BE2C (cell line): Measurements from ENCODE around the gene SELENOK. TPM values are rescaled to one million over a fixed set of nuclear protein-coding genes. Genes with fewer than 3 reads are reported as not detected.

Experiments
- DNase-seq: peaks from one replicate; pipeline ENCODE4 v3.0.0-alpha.2; 2020
- H3K27me3 ChIP-seq: fragments of 250-450 bp; sonication (Bioruptor Pico); 2 replicates; pipeline ENCODE4 v1.5.1; 2020; ENCODE audit warnings: mild to moderate bottlenecking
- H3K36me3 ChIP-seq: fragments of 250-450 bp; sonication (Bioruptor Pico); 2 replicates; pipeline ENCODE4 v1.5.1; 2020; ENCODE audit warnings: mild to moderate bottlenecking
- H3K4me1 ChIP-seq: fragments of 250-450 bp; sonication (Bioruptor Pico); 2 replicates; pipeline ENCODE4 v1.5.1; 2020
- H3K4me3 ChIP-seq: 2 replicates; pipeline ENCODE4 v1.5.1; 2011; ENCODE audit warnings: low read depth, low read length
- H3K9me3 ChIP-seq: fragments of 250-450 bp; sonication (Bioruptor Pico); 2 replicates; pipeline ENCODE4 v1.5.1; 2020
- CTCF ChIP-seq: IDR thresholded peaks from 2 replicates; pipeline ENCODE4 v1.5.1; 2012; ENCODE audit warnings: mild to moderate bottlenecking, low read depth, low read length
- polyA plus RNA-seq: library from polyadenylated mRNA; unstranded; fragments of >200 nt; gene quantifications from one replicate; pipeline ENCODE4 v1.2.1, GENCODE V29; 2012; ENCODE audit warnings: low read depth, missing spikeins; ENCODE audit not compliant: insufficient read length, insufficient read depth

SELENOK gene
- polyA plus RNA-seq: 69.8 TPM

- peak; percentile 93 for DNase-seq
- TF ChIP-seq CTCF: no peak
Measured at GRCh38 chr3:53891497-53892285, at the start of gene SELENOK. Gene SELENOK, minus strand, starts transcription at chr3:53891859.

GRCh38 chr3:53941184-53941583 lies 49.5 kb upstream of the SELENOK start:
- Histone ChIP-seq H3K4me3 (peak overlapping the region; percentile 6), H3K9me3 (no peaks in the 10 kb centered on the region), H3K4me1 (no peaks in the 10 kb centered on the region; the same call in 1 of the 2 replicates), H3K36me3 (no peaks in the 10 kb centered on the region), H3K27me3 (no peaks in the 10 kb centered on the region)
- no peak for DNase-seq
- TF ChIP-seq CTCF: no peak

More at GRCh38 chr3:53891497-53892285, at the start of gene SELENOK:
- Histone ChIP-seq H3K9me3 (no peaks in the 10 kb centered on the region), H3K4me1 (no peaks in the 10 kb centered on the region), H3K27me3 (no peaks in the 10 kb centered on the region), H3K36me3 (peaks cover 3% of the 10 kb centered on the region; the same call in 1 of the 2 replicates), H3K4me3 (peak within 1 kb of the TSS; percentile 76)

- no peaks in the 10 kb centered on the region for H3K36me3 ChIP-seq
- H3K4me3 ChIP-seq: peak overlapping the region; percentile 6; the same call in 1 of the 2 replicates
- TF ChIP-seq CTCF: no peak
- no peaks in the 10 kb centered on the region; the same call in 1 of the 2 replicates for H3K4me1 ChIP-seq
- H3K27me3 ChIP-seq: no peaks in the 10 kb centered on the region
- H3K9me3 ChIP-seq: no peaks in the 10 kb centered on the region
- no peak for DNase-seq
Measured at GRCh38 chr3:53940623-53941022, 49.0 kb upstream of the SELENOK start.

- Histone ChIP-seq H3K9me3 (no peaks in the 10 kb centered on the region), H3K27me3 (no peaks in the 10 kb centered on the region), H3K4me1 (no peaks in the 10 kb centered on the region; the same call in 1 of the 2 replicates), H3K4me3 (no peak overlapping the region), H3K36me3 (no peaks in the 10 kb centered on the region)
- DNase-seq: no peak
- TF ChIP-seq CTCF: peak; percentile 43
Measured at GRCh38 chr3:53939813-53940212, 48.2 kb upstream of the SELENOK start.

- Histone ChIP-seq H3K4me3 (0 out of 2 replicates have a peak overlapping the region, but pooled peaks have one; percentile 17), H3K9me3 (no peaks in the 10 kb centered on the region), H3K27me3 (no peaks in the 10 kb centered on the region), H3K36me3 (no peaks in the 10 kb centered on the region), H3K4me1 (no peaks in the 10 kb centered on the region; the same call in 1 of the 2 replicates)
- TF ChIP-seq CTCF: no peak
- DNase-seq: peak; percentile 22
Measured at GRCh38 chr3:53939086-53939582, 47.5 kb upstream of the SELENOK start.

GRCh38 chr3:53938645-53939044 lies 47.0 kb upstream of the SELENOK start:
- no peaks in the 10 kb centered on the region for H3K9me3 ChIP-seq
- H3K4me3 ChIP-seq: 0 out of 2 replicates have a peak overlapping the region, but pooled peaks have one; percentile 17
- no peaks in the 10 kb centered on the region; the same call in 1 of the 2 replicates for H3K4me1 ChIP-seq
- peak; percentile 78 for TF ChIP-seq CTCF
- no peaks in the 10 kb centered on the region for H3K36me3 ChIP-seq
- peak; percentile 36 for DNase-seq
- H3K27me3 ChIP-seq: no peaks in the 10 kb centered on the region
